NCI-H524 treated with DMSO at 0.1 percent for 48 hours (cell line): Measurements from ENCODE around the gene ATXN10.

Source experiments
- DNase-seq: peaks from one replicate; lab custom pipeline; 2025; lab: John Stamatoyannopoulos, UW

ATXN10 gene

DNA sequence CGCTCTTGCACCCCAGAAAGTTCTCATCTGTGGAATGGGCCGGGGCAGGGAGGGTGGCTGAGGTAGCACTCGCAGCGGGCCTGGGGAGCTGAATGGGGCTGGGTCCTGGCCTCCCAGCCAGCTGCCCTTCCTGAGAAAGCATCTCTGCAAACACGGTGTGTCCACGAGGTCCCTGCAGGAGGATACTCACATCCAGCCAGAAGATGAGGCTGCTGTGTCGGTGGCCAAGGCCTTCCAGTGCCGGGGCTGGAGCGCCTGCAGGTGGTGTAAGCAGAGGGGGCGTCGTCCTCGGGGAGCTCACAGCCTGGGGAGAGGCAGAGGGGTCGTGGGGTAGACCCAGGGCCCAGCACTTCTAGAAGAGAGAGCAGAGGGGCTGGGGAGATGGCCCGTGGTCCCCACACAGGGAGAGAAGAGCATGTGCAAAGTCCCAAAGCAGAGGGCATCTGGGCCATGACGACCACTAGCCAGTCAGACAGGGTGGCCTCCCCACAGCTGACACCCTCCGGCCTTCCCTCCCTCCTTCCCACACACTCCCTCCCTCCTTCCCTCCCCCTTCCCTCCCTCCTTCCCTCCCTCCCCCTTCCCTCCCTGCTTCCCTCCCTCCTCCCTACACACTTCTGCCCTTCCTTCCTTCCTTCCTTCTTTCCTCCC lies 207.4 kb downstream of the ATXN10 start:
- no peak for DNase-seq

DNA sequence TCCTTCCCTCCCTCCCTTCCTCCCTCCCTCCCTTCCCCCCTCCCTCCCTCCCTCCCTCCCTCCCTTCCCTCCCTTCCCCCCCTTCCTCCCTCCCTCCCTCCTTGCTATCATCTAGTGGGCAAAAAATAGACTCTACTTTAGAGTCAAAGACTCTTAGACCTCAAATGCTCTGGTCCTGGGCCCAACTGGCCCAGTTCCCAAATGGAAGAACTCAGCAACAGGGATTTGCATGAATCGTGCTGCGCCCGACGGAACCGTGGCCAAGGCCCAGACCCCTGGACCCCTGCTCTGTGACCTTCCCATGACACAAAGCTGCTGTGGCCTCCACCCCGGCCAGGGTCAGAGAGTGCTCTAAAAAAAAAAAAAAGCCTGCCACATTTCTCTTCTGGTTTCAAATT lies 207.9 kb downstream of the ATXN10 start:
- DNase-seq = no peak

DNA sequence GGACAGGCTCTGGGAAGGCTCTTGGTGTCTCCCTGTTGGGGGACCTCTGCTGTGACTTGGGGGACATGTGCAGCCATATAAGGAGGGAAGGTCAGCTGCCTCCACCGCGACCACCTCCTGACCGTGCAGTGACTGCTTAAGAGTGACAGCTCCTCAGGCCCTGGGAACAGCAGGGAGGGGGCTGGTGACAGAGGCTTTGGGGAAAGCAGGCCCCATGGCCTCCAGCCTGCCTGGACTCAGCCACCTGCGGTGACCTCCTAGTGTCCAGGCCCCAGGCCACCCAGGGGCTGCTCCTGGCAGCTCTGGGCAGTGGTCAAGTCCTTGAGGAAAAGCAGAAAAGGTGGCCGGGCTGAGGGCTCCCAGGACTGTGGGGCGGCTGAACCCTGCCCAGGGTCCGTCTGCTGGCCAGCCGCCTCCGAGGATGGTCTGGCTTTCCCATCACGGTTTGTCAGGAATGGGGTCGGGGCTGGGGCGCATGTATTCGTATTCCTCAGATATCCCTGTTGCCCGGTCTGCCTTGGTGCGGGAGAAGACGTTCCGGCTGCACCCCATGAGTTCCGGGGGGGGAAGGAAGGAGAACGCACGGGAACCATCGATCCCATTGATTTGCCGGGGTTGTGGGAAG lies 208.6 kb downstream of the ATXN10 start:
- no peak for DNase-seq

DNA sequence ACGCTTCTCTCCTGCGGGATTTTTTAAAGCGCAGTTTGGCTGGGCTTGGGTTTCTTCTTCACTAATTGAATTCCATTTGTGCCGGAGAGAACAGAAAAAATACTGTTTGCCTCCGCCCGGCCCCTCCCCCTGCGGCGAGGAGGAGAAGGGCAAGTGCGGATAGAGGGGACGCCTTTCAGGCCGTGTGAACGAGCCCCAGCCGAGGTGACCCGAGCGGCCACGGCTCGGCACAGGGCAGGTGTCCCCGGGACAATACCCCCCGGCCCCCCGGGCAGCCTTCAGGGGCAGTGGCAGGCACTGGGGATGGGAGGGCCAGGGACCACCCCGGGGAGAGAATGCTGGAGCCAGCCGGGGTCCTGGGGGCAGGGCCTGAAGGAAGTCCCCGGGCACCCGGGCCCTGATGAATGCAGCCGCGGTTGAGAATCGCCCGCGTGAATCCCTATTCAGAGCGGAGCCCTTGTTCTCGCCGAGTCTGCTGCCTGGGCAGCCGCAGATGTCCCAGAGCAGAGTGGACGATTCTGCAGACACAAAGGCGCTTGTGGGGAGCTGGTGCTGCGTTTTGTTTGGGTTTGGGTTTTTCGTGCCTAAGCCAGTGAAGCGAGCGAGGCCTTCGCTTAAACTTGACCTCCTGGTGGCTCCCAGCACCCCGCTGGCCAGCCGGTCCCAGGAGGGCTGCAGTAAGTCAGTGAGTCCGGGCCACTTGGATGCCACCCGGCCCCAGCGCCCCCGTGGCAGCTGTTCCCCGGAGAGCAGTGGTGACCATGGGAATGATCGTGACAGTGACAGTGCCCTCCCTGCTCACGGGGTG lies 209.3 kb downstream of the ATXN10 start:
- no peak for DNase-seq

- DNase-seq = no peak
Observed at GRCh38 chr22:45881524-45881875, 209.9 kb downstream of the ATXN10 start.

DNA sequence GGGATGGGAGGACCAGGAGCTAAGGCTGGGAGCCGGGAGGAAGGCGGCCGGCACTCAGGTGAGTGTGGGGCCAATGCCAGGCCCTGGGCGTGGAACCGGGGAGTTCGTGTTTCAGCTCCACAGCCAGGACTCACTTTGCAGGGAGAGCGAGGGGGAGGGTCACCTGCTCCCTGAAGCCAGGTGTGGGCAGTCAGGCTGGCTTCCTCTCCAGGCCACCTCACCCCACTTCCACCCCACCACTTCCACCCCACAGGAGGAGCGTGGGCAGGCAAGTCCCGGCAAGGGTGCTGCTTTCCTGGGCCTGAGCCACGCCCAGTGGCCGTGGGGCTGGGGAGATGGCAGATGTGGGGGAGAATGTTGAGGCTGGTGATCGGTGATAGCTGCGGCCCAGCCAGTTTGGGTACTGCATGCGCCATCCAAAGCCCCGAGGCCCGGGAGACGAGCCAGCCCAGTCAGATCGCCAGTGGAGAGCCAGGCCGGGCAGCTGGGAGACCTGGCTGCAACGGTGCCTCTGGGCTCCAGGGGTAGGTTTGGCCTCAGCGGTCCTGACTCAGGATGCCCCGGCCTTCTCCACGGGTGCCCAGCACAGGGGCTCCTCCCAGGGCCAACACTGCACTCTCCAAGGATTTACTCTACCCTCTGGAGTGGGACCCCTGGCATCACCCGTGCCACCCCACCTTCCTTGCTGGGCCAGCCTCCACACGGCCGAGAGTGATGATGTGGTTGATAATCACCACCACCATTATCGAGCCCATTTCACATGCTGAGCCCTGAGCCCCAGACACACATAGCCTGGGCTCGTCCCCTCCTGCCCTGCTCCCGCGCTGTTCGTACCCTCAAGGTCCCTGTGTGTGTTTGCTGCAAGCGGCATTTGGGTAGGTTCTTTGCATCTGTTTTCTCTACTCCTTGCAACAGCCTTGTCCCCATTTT lies 211.5 kb downstream of the ATXN10 start:
- no peak for DNase-seq

DNA sequence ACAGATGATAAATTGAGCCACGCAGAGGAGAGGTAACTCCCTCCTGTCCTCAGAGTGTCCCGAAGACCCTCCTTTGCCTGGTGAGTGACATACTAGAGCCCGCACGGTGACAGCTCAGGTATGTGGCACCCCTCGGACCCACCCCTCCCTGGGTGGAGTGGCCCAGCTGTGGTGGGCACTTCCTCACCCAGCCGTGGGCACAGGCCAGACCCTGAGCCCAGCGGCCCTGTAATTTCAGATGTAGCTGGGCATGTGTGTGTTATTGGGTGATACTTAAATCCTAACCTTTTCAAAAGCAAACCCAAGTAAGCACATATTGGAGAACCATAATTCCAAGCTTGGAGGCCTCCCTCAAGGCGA lies 212.2 kb downstream of the ATXN10 start:
- DNase-seq = no peak

- no peak for DNase-seq
Observed at GRCh38 chr22:45884201-45885062, 212.8 kb downstream of the ATXN10 start.

- DNase-seq = no peak
Observed at GRCh38 chr22:45885171-45885840, 213.7 kb downstream of the ATXN10 start.

- DNase-seq = no peak
Observed at GRCh38 chr22:45885941-45886395, 214.3 kb downstream of the ATXN10 start.

GRCh38 chr22:45886540-45886939 lies 214.9 kb downstream of the ATXN10 start:
- no peak for DNase-seq

DNA sequence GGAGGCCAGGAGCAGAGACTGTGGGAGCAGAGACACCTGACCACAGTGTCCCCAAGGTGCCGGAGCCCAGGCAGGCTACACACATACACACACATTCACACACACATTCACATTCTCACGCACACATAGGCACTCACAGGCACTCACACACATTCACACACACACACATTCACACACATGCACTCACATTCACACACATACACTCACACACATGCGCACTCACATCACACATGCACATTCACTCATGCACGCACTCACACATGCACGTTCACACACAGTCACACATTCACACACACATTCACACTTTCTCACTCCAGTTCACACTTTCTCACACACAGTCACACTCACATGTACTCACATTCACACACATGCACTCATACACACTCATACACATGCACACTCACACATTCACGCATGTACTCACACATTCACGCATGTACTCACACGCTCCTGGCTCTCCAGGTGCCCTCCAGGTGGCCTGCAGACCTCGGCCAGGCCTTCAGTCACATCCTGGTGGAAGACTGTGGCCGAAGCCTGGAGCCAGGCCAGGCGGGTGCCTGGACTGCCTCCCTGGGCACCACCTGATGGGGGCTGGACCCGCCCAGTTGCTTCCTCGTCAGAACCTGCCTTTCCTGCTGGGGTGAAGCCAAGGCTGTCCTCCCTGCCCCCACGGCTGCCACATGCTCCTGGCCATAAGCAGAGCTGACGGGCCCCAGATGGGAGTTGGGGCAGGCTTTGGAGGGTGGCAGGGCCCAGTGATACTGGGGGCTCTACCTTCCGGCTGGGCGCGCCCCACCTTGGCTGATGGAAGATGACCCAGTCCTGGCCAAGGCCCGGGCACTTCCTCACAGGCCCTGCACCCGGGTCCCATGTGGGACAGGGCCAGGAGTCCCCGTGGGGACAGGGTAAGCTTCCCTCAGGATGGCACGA lies 215.8 kb downstream of the ATXN10 start:
- DNase-seq = no peak

DNA sequence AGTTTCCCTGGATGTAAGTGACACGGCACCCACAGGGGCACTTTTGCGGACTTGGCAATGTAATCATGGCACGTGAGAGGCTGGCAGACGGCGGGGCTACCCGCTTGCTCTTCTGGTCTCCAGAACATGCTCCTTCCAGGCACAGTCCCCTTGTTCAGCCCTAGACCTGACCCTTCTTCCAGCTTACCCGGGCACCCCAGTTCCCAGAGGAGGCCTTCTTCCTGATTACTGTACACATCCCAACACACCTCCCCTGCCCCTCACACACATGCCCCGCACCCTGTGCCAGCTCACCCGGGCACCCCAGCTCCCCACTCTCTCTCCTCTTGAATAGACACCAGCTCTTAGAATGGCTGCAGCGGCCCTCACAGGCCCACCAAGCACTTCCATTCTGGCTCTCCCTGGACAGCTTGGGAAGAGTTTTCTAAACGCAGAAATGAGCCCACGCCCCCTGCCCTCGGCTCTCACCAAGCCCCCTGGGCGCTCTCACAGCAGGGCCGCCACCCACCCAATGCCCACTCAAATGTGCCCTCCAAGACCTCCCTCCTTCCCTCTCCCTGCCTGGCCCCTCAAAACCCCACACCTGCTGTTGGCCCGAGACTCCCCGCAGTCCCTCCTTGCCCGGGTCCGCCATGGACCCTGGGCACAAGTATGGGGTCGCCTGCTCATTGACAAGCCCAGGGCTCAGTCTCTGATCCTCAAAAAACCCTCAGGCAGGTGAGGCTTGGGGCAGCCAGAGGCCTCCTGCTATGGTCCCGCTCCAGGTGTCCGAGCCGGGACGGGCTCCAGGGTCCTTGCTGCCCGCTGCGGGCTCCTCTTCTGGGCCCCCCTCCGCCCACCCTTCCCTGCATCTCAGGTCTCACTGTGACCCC lies 216.8 kb downstream of the ATXN10 start:
- DNase-seq = no peak

GRCh38 chr22:45889093-45889538 lies 217.5 kb downstream of the ATXN10 start:
- no peak for DNase-seq

GRCh38 chr22:45889539-45890350 lies 218.1 kb downstream of the ATXN10 start:
- DNase-seq = no peak

DNA sequence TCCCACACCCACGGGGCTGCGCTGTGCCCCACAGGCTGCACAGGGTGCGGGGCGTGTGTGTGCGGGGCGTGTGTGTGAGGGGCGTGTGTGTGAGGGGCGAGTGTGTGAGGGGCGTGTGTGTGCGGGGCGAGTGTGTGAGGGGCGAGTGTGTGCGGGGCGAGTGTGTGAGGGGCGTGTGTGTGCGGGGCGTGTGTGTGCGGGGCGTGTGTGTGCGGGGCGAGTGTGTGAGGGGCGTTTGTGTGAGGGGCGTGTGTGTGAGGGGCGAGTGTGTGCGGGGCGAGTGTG lies 218.7 kb downstream of the ATXN10 start:
- DNase-seq = no peak

GRCh38 chr22:45891021-45891421 lies 219.4 kb downstream of the ATXN10 start:
- DNase-seq = no peak

GRCh38 chr22:45891471-45891995 lies 219.9 kb downstream of the ATXN10 start:
- DNase-seq = no peak
